Endothelial cell (in vitro differentiated cells): Measurements from ENCODE around the gene ADGRG7. TPM values are rescaled to one million over a fixed set of nuclear protein-coding genes. Genes with fewer than 3 reads are reported as not detected.
"Not testable (repeated sequence)": the region's sequence is repeated elsewhere in the genome, so short reads cannot be mapped to it uniquely, and the experiment has no call there.

Source experiments
- DNase-seq: peaks from one replicate; pipeline ENCODE4 v3.0.0; 2021; ENCODE audit warnings: low spot score
- H3K27ac Mint-ChIP-seq: one replicate; pipeline ENCODE4 v1.8.0; 2021; ENCODE audit warnings: mixed read lengths, inconsistent platforms; ENCODE audit not compliant: unreplicated experiment
- H3K27me3 Mint-ChIP-seq: one replicate; pipeline ENCODE4 v1.8.0; 2021; ENCODE audit warnings: mild to moderate bottlenecking, moderate library complexity, mixed read lengths, inconsistent platforms; ENCODE audit not compliant: unreplicated experiment
- H3K36me3 Mint-ChIP-seq: one replicate; pipeline ENCODE4 v1.8.0; 2021; ENCODE audit warnings: mild to moderate bottlenecking, low read depth, mixed read lengths, inconsistent platforms; ENCODE audit not compliant: unreplicated experiment
- H3K4me1 Mint-ChIP-seq: one replicate; pipeline ENCODE4 v1.8.0; 2021; ENCODE audit warnings: mild to moderate bottlenecking, mixed read lengths, inconsistent platforms; ENCODE audit not compliant: unreplicated experiment
- H3K4me3 Mint-ChIP-seq: one replicate; pipeline ENCODE4 v1.8.0; 2021; ENCODE audit warnings: mild to moderate bottlenecking, mixed read lengths, inconsistent platforms; ENCODE audit not compliant: unreplicated experiment
- H3K9me3 Mint-ChIP-seq: one replicate; pipeline ENCODE4 v1.8.0; 2021; ENCODE audit warnings: mixed read lengths, inconsistent platforms; ENCODE audit not compliant: unreplicated experiment
- CTCF ChIP-seq: fragments of 200-600 bp; sonication (generic); IDR thresholded peaks from one replicate; pipeline ENCODE4 v1.5.0; 2021; ENCODE audit warnings: antibody characterized with exemption; ENCODE audit not compliant: unreplicated experiment
- total RNA-seq: library from RNA; stranded (reverse); fragmentation: NEBNext Ultra II Directional; extraction: Animal tissue kit (Norgen Biotek cat#: 25700); gene quantifications from one replicate; pipeline ENCODE4 v1.2.1, GENCODE V29; 2021; ENCODE audit not compliant: unreplicated experiment

Gene ADGRG7
- total RNA-seq, 1 donor from 2014 or later = not detected

- no peak for DNase-seq
- Mint-ChIP-seq H3K4me3 (no peak overlapping the region), H3K4me1 (no peaks in the 10 kb centered on the region), H3K27me3 (no peaks in the 10 kb centered on the region), H3K27ac (no peak overlapping the region), H3K36me3 (no peaks in the 10 kb centered on the region), H3K9me3 (no peaks in the 10 kb centered on the region)
- TF ChIP-seq CTCF = no peak
Observed at GRCh38 chr3:100578646-100579045, 30.8 kb upstream of the ADGRG7 start.

DNA sequence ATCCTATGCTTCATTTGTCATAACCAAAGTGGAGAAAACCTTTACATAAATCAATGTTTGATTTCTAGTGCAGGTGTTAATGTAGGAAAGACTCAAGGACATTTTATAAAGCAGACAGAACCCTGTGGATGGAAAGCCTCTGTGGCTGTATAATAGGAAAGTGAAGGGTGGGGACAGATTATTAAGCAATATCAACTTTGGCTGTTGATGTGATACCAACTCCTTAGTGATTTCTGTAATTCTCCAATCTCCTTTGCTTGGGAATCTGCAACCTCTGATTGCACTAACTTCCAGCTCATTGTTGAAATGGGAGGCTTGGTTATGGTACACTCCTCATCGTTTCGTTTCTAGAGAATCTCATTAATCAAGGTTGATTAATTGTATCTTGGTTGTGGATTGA lies 29.3 kb upstream of the ADGRG7 start:
- no peak overlapping the region for H3K4me3 Mint-ChIP-seq
- no peak overlapping the region for H3K27ac Mint-ChIP-seq
- no peaks in the 10 kb centered on the region for H3K36me3 Mint-ChIP-seq
- H3K27me3 Mint-ChIP-seq = no peaks in the 10 kb centered on the region
- no peak for DNase-seq
- no peaks in the 10 kb centered on the region for H3K9me3 Mint-ChIP-seq
- TF ChIP-seq CTCF = no peak
- no peaks in the 10 kb centered on the region for H3K4me1 Mint-ChIP-seq

GRCh38 chr3:100581650-100582049 lies 27.8 kb upstream of the ADGRG7 start:
- Mint-ChIP-seq H3K27ac (no peak overlapping the region), H3K9me3 (peaks cover 3% of the 10 kb centered on the region), H3K27me3 (no peaks in the 10 kb centered on the region), H3K4me3 (no peak overlapping the region), H3K4me1 (no peaks in the 10 kb centered on the region), H3K36me3 (no peaks in the 10 kb centered on the region)
- TF ChIP-seq CTCF = no peak
- DNase-seq = no peak

DNA sequence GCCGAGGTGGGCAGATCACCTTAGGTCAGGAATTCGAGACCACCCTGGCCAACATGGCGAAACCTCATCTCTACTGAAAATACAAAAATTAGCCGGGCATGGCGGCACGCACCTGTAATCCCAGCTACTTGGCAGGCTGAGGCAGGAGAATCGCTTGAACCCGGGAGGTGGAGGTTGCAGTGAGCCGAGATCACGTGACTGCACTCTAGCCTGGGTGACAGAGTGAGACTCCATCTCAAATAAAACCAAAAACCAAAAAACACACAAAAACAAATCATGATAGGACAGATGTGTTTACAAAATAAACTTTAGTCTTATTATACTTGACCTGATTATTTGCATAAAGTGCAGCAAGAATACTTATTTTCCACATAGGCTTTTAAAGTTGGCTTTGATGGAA lies 27.2 kb upstream of the ADGRG7 start:
- H3K9me3 Mint-ChIP-seq, H3K36me3 Mint-ChIP-seq, H3K27ac Mint-ChIP-seq, DNase-seq, H3K27me3 Mint-ChIP-seq, H3K4me1 Mint-ChIP-seq, H3K4me3 Mint-ChIP-seq: not testable (repeated sequence)

DNA sequence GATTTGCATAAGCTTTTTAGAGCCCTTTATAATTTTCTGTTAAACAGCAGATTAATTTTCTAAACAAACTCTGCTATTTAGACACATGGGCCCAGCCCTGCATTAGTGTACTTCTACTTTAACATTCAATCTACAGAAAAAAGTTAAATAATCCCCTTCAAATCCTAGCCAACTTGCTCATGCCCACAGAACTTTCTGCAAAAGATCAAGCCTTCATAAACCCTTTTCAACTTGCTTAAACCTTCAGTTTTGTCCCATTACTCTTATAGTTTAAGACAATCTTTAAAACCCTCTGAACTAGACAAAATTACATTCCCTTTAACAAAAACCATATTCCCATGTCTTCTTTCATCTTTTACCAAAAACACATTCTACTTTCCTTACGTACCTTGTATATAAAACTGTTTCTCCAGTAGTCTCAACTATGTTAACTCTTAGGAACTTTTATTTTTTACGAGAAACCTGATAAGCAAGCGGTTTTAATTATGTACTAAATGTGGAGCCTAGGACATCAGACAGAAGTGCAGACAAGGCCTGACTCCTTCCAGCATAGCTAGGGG lies 25.2 kb upstream of the ADGRG7 start:
- Mint-ChIP-seq H3K36me3 (no peaks in the 10 kb centered on the region), H3K4me3 (no peak overlapping the region), H3K4me1 (no peaks in the 10 kb centered on the region), H3K9me3 (peaks cover 3% of the 10 kb centered on the region), H3K27ac (no peak overlapping the region), H3K27me3 (no peaks in the 10 kb centered on the region)
- TF ChIP-seq CTCF = no peak
- DNase-seq = no peak
